GM23338 (cell line): ENCODE measurements around the gene CCDC178. TPM values are rescaled to one million over a fixed set of nuclear protein-coding genes. Genes with fewer than 3 reads are reported as not detected.

Source experiments
- ATAC-seq: fragments of 200-7000 bp; cut with Tn5 transposase; 3 replicates; pipeline ENCODE4 v1.9.1; 2020
- DNase-seq: peaks from one replicate; pipeline ENCODE4 v3.0.0-alpha.2; 2015; ENCODE audit warnings: low spot score
- H2AFZ ChIP-seq: fragments of 200-600 bp; sonication (generic); 2 replicates; pipeline ENCODE4 v1.8.0; 2016; ENCODE audit warnings: antibody characterized with exemption, mild to moderate bottlenecking, moderate library complexity
- H3F3A ChIP-seq: fragments of 200-600 bp; sonication (generic); replicated peaks from 2 replicates; pipeline ENCODE4 v1.8.0; 2017; ENCODE audit warnings: antibody characterized with exemption, mixed run types, low read depth
- H3K27ac ChIP-seq: fragments of 200-600 bp; sonication (generic); 2 replicates; pipeline ENCODE4 v1.6.1; 2016; ENCODE audit warnings: low read depth
- H3K27me3 ChIP-seq: fragments of 200-600 bp; sonication (generic); 2 replicates; pipeline ENCODE4 v1.8.0; 2016; ENCODE audit warnings: mild to moderate bottlenecking, mixed run types, moderate library complexity; ENCODE audit not compliant: insufficient read depth
- H3K36me3 ChIP-seq: fragments of 200-600 bp; sonication (generic); 2 replicates; pipeline ENCODE4 v1.8.0; 2016; ENCODE audit warnings: mild to moderate bottlenecking; ENCODE audit not compliant: insufficient read depth
- H3K4me1 ChIP-seq: fragments of 200-600 bp; sonication (generic); 2 replicates; pipeline ENCODE4 v1.8.0; 2016; ENCODE audit warnings: mild to moderate bottlenecking, moderate library complexity; ENCODE audit not compliant: insufficient read depth
- H3K4me2 ChIP-seq: fragments of 200-600 bp; sonication (generic); 2 replicates; pipeline ENCODE4 v1.7.1; 2017; ENCODE audit warnings: mixed run types
- H3K4me3 ChIP-seq: fragments of 200-600 bp; sonication (generic); 2 replicates; pipeline ENCODE4 v1.6.1; 2016; ENCODE audit warnings: mixed run types
- H3K79me2 ChIP-seq: fragments of 200-600 bp; sonication (generic); replicated peaks from 2 replicates; pipeline ENCODE4 v1.8.0; 2017; ENCODE audit warnings: mild to moderate bottlenecking; ENCODE audit not compliant: insufficient read depth
- H3K9me2 ChIP-seq: fragments of 200-600 bp; sonication (generic); 2 replicates; pipeline ENCODE4 v1.8.0; 2017; ENCODE audit not compliant: insufficient read depth
- H4K20me1 ChIP-seq: fragments of 200-600 bp; sonication (generic); replicated peaks from 2 replicates; pipeline ENCODE4 v1.8.0; 2017; ENCODE audit warnings: mild to moderate bottlenecking; ENCODE audit not compliant: insufficient read depth
- H3K27ac Mint-ChIP-seq: 2 replicates; pipeline ENCODE4 v1.8.0; 2020; ENCODE audit warnings: inconsistent platforms, mild to moderate bottlenecking, moderate library complexity, mixed read lengths
- H3K27me3 Mint-ChIP-seq: 3 replicates; pipeline ENCODE4 v1.8.0; 2022; ENCODE audit warnings: low read depth, mild to moderate bottlenecking, moderate library complexity, mixed read lengths, inconsistent platforms; ENCODE audit not compliant: insufficient read depth, poor library complexity
- H3K36me3 Mint-ChIP-seq: 3 replicates; pipeline ENCODE4 v1.8.0; 2021; ENCODE audit warnings: low read depth, mild to moderate bottlenecking, inconsistent platforms, moderate library complexity, mixed read lengths
- H3K4me1 Mint-ChIP-seq: 3 replicates; pipeline ENCODE4 v1.8.0; 2020; ENCODE audit warnings: mild to moderate bottlenecking, inconsistent platforms, mixed read lengths
- H3K4me3 Mint-ChIP-seq: 3 replicates; pipeline ENCODE4 v1.8.0; 2021; ENCODE audit warnings: moderate library complexity, mild to moderate bottlenecking, inconsistent platforms, mixed read lengths
- H3K9me3 Mint-ChIP-seq: 3 replicates; pipeline ENCODE4 v1.8.0; 2020; ENCODE audit warnings: moderate library complexity, mild to moderate bottlenecking, inconsistent platforms, mixed read lengths
- CREB1 ChIP-seq: fragments of 250-450 bp; sonication (Bioruptor Pico); IDR thresholded peaks from 2 replicates; pipeline ENCODE4 v1.5.0; 2020; ENCODE audit warnings: low read depth, mild to moderate bottlenecking, moderate library complexity
- CTCF ChIP-seq, 2 experiments: fragments of 200-600 bp in 1 of 2; sonication (generic) in 1 of 2; conservative IDR thresholded peaks; 2 replicates each; pipeline versions ENCODE4 v1.5.1 to v1.6.1; 2016 to 2017; ENCODE audit warnings: antibody characterized with exemption in 2 of 2, low read depth in 2 of 2, mild to moderate bottlenecking in 2 of 2, moderate library complexity in 1 of 2
- EZH2 ChIP-seq: fragments of 200-600 bp; sonication (generic); IDR thresholded peaks from one replicate; pipeline ENCODE4 v1.8.0; 2017; ENCODE audit warnings: antibody characterized with exemption, mild to moderate bottlenecking, low read depth; ENCODE audit not compliant: unreplicated experiment
- EZH2phosphoT487 ChIP-seq: fragments of 200-600 bp; sonication (generic); IDR thresholded peaks from one replicate; pipeline ENCODE4 v1.8.1; 2018; ENCODE audit warnings: antibody characterized with exemption; ENCODE audit not compliant: unreplicated experiment
- JUNB ChIP-seq: IDR thresholded peaks from one replicate; pipeline ENCODE4 v1.6.1; 2016; ENCODE audit warnings: antibody characterized with exemption; ENCODE audit not compliant: unreplicated experiment
- NANOG ChIP-seq: IDR thresholded peaks from 2 replicates; pipeline ENCODE4 v1.6.1; 2016; ENCODE audit warnings: antibody characterized with exemption, borderline replicate concordance
- POLR2AphosphoS5 ChIP-seq: IDR thresholded peaks from 2 replicates; pipeline ENCODE4 v1.6.1; 2016; ENCODE audit warnings: antibody characterized with exemption, low read depth
- STAT1 ChIP-seq: IDR thresholded peaks from one replicate; pipeline ENCODE4 v1.6.1; 2016; ENCODE audit warnings: antibody characterized with exemption; ENCODE audit not compliant: unreplicated experiment
- ZNF114 ChIP-seq: fragments of 250-450 bp; sonication (Bioruptor Pico); IDR thresholded peaks from 2 replicates; pipeline ENCODE4 v1.5.0; 2020; ENCODE audit warnings: mild to moderate bottlenecking, moderate library complexity
- ZNF331 ChIP-seq: fragments of 250-450 bp; sonication (Bioruptor Pico); IDR thresholded peaks from 2 replicates; pipeline ENCODE4 v1.5.0; 2020; ENCODE audit warnings: low read depth, mild to moderate bottlenecking, moderate library complexity
- polyA plus RNA-seq: library from polyadenylated mRNA; unstranded; fragments of >200 nt; fragmentation: Nextera tagmentation; extraction: Ambion mirVana; gene quantifications from 2 replicates; pipeline ENCODE4 v1.2.1, GENCODE V29; 2016
- total RNA-seq: library from RNA; depleted of rRNA; stranded (reverse); fragments of >200 nt; shearing (Covaris generic); gene quantifications from 2 replicates; pipeline ENCODE4 v1.2.3, GENCODE V29; 2014
- TF ChIP-seq, protein P1 (sequence below): IDR thresholded peaks from one replicate; pipeline ENCODE4 v1.6.1; 2018; ENCODE audit warnings: antibody characterized with exemption; ENCODE audit not compliant: unreplicated experiment
- TF ChIP-seq, protein P2 (sequence below): IDR thresholded peaks from 2 replicates; pipeline ENCODE4 v1.6.1; 2016; ENCODE audit warnings: antibody characterized with exemption
- TF ChIP-seq, protein P3 (sequence below): fragments of 250-450 bp; sonication (Bioruptor Pico); IDR thresholded peaks from 2 replicates; pipeline ENCODE4 v1.5.0; 2020; ENCODE audit warnings: mild to moderate bottlenecking, moderate library complexity

CCDC178 gene
- total and polyA plus RNA-seq, 2 experiments from 2014 or later, result 0.17 to 0.24 TPM

- Mint-ChIP-seq H3K36me3 (no peaks in the 10 kb centered on the region), H3K9me3 (no peaks in the 10 kb centered on the region), H3K4me1 (no peaks in the 10 kb centered on the region), H3K27me3 (no peaks in the 10 kb centered on the region), H3K4me3 (no peak overlapping the region), H3K27ac (no peak overlapping the region)
- Histone ChIP-seq H3K79me2 (no peaks in the 10 kb centered on the region), H3K27me3 (no peaks in the 10 kb centered on the region), H3K4me3 (no peak overlapping the region), H4K20me1 (no peaks in the 10 kb centered on the region), H3F3A (no peaks in the 10 kb centered on the region), H3K36me3 (no peaks in the 10 kb centered on the region), H3K27ac (no peak overlapping the region), H3K9me2 (no peaks in the 10 kb centered on the region), H3K4me2 (no peak overlapping the region), H2AFZ (no peak overlapping the region), H3K4me1 (no peaks in the 10 kb centered on the region)
- ATAC-seq (no peak), DNase-seq (no peak)
- TF ChIP-seq CTCF (conservative IDR thresholded peaks at IDR 0.05; ENCODE audit: low read depth in 2 of 2), result no peak
- TF ChIP-seq POLR2AphosphoS5, result no peak
- TF ChIP-seq, protein P1, sequence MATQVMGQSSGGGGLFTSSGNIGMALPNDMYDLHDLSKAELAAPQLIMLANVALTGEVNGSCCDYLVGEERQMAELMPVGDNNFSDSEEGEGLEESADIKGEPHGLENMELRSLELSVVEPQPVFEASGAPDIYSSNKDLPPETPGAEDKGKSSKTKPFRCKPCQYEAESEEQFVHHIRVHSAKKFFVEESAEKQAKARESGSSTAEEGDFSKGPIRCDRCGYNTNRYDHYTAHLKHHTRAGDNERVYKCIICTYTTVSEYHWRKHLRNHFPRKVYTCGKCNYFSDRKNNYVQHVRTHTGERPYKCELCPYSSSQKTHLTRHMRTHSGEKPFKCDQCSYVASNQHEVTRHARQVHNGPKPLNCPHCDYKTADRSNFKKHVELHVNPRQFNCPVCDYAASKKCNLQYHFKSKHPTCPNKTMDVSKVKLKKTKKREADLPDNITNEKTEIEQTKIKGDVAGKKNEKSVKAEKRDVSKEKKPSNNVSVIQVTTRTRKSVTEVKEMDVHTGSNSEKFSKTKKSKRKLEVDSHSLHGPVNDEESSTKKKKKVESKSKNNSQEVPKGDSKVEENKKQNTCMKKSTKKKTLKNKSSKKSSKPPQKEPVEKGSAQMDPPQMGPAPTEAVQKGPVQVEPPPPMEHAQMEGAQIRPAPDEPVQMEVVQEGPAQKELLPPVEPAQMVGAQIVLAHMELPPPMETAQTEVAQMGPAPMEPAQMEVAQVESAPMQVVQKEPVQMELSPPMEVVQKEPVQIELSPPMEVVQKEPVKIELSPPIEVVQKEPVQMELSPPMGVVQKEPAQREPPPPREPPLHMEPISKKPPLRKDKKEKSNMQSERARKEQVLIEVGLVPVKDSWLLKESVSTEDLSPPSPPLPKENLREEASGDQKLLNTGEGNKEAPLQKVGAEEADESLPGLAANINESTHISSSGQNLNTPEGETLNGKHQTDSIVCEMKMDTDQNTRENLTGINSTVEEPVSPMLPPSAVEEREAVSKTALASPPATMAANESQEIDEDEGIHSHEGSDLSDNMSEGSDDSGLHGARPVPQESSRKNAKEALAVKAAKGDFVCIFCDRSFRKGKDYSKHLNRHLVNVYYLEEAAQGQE, result no peak
- TF ChIP-seq, protein P2, sequence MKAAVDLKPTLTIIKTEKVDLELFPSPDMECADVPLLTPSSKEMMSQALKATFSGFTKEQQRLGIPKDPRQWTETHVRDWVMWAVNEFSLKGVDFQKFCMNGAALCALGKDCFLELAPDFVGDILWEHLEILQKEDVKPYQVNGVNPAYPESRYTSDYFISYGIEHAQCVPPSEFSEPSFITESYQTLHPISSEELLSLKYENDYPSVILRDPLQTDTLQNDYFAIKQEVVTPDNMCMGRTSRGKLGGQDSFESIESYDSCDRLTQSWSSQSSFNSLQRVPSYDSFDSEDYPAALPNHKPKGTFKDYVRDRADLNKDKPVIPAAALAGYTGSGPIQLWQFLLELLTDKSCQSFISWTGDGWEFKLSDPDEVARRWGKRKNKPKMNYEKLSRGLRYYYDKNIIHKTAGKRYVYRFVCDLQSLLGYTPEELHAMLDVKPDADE, result no peak
- TF ChIP-seq EZH2, result no peak
- TF ChIP-seq ZNF114 (CRISPR knock-in tag), result no peak
- no peak for TF ChIP-seq CREB1 (CRISPR knock-in tag)
- no peak for TF ChIP-seq EZH2phosphoT487
- no peak for TF ChIP-seq JUNB
- no peak for TF ChIP-seq NANOG
- TF ChIP-seq ZNF331, result no peak
- no peak for TF ChIP-seq STAT1
- TF ChIP-seq, protein P3, sequence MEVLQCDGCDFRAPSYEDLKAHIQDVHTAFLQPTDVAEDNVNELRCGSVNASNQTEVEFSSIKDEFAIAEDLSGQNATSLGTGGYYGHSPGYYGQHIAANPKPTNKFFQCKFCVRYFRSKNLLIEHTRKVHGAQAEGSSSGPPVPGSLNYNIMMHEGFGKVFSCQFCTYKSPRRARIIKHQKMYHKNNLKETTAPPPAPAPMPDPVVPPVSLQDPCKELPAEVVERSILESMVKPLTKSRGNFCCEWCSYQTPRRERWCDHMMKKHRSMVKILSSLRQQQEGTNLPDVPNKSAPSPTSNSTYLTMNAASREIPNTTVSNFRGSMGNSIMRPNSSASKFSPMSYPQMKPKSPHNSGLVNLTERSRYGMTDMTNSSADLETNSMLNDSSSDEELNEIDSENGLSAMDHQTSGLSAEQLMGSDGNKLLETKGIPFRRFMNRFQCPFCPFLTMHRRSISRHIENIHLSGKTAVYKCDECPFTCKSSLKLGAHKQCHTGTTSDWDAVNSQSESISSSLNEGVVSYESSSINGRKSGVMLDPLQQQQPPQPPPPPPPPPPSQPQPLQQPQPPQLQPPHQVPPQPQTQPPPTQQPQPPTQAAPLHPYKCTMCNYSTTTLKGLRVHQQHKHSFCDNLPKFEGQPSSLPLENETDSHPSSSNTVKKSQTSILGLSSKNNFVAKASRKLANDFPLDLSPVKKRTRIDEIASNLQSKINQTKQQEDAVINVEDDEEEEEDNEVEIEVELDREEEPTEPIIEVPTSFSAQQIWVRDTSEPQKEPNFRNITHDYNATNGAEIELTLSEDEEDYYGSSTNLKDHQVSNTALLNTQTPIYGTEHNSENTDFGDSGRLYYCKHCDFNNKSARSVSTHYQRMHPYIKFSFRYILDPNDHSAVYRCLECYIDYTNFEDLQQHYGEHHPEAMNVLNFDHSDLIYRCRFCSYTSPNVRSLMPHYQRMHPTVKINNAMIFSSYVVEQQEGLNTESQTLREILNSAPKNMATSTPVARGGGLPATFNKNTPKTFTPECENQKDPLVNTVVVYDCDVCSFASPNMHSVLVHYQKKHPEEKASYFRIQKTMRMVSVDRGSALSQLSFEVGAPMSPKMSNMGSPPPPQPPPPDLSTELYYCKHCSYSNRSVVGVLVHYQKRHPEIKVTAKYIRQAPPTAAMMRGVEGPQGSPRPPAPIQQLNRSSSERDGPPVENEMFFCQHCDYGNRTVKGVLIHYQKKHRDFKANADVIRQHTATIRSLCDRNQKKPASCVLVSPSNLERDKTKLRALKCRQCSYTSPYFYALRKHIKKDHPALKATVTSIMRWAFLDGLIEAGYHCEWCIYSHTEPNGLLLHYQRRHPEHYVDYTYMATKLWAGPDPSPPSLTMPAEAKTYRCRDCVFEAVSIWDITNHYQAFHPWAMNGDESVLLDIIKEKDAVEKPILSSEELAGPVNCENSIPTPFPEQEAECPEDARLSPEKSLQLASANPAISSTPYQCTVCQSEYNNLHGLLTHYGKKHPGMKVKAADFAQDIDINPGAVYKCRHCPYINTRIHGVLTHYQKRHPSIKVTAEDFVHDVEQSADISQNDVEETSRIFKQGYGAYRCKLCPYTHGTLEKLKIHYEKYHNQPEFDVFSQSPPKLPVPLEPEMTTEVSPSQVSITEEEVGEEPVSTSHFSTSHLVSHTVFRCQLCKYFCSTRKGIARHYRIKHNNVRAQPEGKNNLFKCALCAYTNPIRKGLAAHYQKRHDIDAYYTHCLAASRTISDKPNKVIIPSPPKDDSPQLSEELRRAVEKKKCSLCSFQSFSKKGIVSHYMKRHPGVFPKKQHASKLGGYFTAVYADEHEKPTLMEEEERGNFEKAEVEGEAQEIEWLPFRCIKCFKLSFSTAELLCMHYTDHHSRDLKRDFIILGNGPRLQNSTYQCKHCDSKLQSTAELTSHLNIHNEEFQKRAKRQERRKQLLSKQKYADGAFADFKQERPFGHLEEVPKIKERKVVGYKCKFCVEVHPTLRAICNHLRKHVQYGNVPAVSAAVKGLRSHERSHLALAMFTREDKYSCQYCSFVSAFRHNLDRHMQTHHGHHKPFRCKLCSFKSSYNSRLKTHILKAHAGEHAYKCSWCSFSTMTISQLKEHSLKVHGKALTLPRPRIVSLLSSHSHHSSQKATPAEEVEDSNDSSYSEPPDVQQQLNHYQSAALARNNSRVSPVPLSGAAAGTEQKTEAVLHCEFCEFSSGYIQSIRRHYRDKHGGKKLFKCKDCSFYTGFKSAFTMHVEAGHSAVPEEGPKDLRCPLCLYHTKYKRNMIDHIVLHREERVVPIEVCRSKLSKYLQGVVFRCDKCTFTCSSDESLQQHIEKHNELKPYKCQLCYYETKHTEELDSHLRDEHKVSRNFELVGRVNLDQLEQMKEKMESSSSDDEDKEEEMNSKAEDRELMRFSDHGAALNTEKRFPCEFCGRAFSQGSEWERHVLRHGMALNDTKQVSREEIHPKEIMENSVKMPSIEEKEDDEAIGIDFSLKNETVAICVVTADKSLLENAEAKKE (CRISPR knock-in tag), result no peak
Observed at GRCh38 chr18:32966141-32966540, 474.4 kb downstream of the CCDC178 start.
